ELF-1 (cell line): ENCODE data around the gene CDKL2.

Experiments
- DNase-seq: peaks from one replicate; pipeline ENCODE4 v3.0.0-alpha.2; 2016; ENCODE audit warnings: low read depth, low spot score

CDKL2 gene

DNA sequence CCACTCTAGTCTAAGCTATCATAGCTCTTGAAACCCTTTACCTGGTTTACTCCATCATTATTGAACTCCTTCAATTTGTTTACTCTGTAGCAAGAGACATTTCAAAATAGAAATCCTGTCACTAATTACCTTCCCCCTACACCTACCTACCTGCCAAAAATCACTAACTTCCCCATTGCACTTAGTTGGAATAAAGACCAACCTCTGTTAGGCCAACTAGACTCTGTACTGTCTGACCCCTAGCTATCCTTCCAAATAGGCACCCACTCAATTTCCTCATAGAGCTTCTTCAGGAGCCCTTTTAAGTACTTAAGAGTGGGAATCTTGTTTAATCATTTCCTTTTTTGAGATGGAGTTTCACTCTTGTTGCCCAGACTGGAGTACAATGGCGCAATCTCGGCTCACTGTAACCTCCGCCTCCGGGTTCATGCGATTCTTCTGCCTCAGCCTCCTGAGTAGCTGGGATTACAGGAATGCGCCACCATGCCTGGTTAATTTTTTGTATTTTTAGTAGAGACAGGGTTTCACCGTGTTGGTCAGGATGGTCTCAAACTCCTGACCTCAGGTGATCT, 8.9 kb upstream of the CDKL2 start:
- no peak for DNase-seq

DNA sequence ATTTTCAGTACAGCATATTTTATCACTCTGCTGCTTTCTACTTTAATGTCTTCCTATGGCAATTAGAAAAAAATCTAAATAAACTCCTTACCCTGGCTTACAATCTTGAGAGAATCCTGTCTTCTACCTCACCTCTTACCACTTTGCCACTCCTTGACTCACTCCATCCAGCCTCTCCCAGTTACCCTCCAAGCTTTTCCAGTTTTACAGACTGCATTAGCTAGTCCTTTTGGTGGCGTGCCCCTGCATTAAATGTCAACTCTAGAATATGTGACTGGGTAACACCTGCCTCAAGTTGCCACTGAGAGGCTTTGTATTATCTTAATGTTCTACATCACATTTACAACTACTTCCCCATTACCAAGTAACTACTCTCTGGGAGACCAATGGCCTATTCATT, 7.5 kb upstream of the CDKL2 start:
- no peak for DNase-seq

DNA sequence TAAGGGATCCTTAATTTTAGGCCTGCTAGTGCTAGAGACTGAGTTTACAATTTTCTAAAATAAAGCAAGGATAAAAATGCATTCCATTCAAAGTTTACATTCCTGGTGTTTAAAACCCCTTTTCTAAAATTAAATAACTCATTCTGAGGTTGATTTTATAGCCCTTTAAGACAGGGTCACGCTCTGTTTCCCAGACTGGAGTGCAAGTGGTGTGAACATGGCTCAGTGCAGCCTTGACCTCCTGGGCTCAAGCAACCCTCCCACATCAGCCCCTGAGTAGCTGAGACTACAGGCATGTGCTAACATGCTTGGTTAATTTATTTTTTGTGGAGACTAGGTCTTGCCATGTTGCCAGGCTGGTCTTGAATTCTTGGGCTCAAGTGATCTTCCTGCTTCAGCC, 6.8 kb upstream of the CDKL2 start:
- DNase-seq: no peak

DNA sequence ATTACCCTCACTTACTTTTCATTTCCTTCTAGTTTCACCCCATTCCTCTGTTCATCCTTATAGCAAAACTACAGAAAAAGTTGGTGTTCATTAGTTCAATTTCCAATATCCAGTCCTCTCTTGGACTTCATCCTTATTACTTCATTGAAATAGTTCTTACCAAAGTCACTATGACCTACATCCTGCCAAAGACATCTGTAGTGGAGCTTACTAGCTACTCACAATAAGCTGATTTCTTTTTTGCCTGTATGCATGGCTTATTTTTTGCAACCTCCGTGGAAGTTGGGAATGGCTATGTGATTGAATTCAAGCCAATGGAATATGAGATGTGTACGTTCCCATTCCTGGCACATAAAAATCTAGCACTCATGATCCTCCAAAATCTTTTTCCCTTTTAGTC, 4.6 kb upstream of the CDKL2 start:
- DNase-seq: no peak

DNA sequence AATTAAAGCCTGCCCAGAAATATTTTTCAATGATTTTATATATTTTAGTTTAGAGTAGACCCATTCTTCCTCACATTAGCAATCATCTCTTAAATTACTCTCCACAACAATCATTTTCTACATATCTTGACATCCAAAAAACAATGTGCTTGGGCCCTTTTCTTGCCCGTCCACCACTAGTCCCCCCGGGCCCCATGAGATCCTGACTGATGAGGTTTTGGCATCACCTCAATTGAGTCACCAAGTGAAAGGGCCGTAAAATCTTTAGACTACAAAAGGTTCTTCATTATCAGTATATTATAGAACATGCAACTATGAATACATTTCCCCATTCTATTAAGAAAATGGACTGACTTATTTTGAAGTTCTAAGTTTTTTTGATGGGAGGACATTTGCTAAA, 4.0 kb upstream of the CDKL2 start:
- no peak for DNase-seq

DNA sequence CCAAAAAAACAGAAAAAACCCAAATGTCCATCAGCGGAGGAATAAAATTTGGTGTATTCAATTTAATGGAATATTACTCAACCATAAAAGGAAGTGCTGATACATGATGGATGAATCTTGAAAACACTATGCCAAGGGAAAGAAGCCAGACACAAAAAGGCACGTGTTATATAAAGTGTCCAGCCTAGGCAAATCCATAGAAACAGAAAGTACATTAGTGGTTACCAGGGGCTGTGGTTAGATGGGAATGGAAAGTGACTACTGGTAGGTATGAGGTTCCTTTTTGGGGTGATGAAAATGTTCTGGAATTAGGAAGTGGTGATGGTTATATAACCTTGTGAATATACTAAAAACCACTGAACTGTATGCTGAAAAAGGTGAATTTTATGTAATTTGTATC, 3.5 kb upstream of the CDKL2 start:
- DNase-seq: no peak

DNA sequence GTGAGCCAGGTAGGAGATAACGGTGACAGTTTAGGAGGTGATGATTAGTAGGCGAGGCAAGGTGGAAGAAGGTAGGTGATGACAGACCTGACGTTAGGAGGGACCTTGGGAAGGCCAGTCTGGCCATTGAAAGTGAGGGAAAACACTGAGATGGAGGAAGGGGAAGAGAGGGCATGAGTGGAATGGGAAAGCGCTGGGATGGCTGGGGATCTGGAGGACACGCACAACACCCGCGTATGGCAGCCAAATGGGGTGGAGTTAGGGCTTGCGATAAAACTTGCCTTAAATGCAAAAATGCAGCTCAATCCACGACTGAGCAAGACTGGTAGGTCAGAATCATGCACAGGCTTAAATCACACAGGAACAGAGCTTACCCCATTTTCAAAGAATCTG, 605 bp upstream of the CDKL2 start:
- no peak for DNase-seq

DNA sequence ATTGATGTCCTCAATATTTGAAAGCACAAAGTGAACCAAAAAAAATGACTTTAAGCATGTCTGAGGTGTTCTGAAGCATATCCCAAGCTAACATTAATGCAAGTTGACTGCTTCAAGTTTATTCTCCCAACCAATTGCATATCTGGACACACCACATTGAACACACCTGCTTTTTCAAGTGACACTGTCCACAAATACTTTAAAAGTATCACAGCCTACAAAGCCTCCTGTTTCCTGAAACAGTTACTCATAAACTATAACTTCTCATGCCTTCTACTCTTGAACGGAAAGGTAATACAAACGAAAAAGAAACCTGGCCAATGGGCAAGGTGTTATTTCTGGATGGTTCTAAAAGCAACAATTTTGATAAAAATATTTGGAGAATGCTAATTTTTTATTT, 1.1 kb downstream of the CDKL2 start:
- DNase-seq: no peak

DNA sequence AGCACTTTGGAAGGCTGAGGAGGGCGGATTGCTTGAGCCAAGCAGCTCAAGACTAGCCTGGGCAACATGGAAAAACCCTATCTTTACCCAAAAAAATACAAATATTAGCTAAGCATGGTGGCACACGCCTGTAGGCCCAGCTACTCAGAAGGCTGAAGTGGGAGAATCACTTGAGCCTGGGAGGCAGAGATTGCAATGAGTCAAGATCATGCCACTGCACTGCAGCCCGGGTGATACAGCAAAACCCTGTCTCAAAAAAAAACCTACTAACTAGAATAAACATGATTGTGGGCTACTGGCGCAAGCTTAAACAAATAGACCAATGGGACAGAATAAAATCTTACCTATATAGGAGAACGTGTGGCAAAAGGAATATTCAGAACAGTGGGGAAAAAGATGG, 7.3 kb downstream of the CDKL2 start:
- DNase-seq: no peak

DNA sequence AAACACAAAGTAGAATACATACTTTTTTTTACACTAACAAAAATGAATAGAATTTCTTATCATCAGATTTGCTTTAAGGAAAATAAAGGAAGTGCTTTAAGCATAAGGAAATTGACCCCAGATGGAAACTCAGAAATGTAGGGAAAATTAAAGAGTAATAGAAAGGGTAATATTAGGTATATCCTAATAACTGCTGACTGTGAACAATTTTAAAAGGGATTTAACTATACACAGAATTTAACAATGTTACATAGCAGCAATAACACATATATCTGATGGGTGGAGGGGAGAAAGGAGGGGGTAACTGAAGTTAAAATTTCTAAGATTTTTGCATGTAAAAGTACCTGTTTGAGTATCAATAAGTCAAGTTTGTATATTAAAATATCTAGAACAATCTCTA, 8.6 kb downstream of the CDKL2 start:
- DNase-seq: no peak

DNA sequence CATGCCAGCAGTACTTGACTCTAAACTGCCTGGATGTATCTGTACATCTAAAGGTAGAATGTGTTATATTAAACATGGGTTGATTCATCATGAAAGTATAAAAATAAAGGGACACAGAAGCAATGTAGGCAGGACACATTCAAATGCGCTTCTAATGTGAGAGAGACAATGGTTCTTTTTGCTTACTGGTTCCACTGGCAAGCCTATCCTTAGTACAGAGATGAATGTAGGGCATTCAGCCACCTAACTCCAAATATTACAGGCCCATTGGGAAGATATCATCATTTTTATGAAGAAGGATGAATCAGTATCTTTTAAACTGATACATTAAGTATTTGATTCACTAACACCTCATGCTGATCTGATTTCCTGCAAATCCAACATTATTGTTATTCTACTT, 18.0 kb downstream of the CDKL2 start:
- DNase-seq: no peak

DNA sequence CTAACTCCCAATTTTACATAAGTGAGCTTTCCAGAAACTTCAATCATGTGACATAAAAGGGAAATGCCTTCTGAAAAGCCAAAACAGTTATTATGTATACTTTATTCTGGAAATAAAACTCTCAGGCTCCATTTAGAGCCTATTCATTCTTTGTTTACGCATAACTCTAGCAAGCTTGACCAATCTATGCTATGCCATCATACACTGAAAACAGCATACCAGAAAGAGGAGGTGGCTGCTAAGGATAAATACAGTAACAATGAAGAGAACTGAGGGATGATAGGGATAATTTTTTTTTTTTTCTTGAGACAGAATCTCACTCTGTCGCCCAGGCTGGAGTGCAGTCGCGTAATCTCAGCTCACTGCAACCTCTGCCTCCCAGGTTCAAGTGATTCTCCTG, 24.4 kb downstream of the CDKL2 start:
- DNase-seq: no peak

DNA sequence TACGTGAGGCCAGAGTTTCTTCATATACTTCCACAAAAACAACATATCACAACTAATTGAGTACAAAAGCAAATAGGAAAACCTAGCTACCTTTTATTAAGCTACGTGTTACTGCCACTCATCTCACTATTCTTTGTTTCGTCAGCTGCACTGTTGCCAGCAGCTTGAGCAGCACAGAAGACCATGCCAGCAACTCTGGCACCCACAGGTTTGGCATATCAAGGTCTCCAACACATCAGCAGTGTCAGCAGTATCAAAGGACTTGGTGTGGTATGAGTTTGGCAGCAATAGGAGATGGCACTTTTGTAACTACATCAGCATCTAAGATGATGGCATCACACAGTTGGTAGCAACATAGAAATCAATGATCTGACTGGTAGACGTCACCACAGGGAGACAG, 30.7 kb downstream of the CDKL2 start:
- no peak for DNase-seq

DNA sequence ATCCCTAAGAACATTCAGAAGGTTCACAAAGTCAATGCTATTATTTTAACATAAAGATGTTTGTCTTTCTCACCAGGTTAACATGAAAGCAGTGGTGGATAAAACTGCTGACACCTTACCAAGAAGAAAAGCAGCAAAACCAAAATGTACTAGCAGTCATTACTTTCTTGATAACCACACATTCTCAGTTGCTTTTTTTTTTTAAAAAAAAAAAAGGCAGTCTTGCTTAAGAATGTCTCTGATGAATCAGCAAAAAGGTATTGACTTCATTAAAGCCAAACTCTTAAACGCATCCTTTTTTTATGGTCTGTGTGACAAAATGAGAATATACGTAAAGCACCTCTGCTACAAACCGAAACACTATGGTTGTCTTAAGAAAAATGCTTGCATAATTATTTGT, 31.9 kb downstream of the CDKL2 start:
- DNase-seq: no peak

DNA sequence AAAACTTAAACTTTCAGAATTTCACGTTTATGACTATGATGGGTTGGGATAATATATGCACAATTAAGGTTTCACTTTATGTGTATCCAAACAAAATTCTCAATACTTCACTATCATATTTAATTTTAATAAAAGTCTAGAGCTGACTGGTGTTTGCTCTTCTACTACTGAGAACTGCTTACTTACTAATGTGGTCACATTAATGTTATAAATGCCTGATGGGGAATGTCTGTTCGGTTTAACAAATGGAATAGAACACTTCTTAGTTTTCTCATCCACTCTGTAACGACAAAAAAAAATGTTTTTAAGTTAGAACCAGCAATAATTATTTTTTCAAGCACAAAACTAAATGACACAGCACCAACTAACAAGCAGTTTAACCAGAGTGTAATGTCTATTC, 34.3 kb downstream of the CDKL2 start:
- DNase-seq: no peak

DNA sequence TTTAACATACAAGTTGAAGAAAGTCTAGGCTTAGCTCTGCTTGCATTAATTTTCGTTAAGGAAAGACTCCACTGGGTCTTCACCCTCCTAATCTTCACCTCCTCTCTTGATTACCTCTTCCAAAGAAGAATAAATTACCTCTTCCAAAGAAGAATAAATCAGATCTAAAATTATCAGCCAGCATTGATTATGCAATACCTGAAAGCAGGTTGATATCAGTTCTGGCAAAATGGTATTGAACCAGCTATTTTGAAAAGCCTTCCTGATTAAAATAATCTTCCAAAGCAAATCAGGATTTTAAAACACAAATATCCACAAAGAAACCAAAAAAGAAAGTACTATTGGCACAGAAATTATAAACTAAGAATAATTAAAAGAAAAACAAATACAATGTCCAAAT, 36.9 kb downstream of the CDKL2 start:
- no peak for DNase-seq

DNA sequence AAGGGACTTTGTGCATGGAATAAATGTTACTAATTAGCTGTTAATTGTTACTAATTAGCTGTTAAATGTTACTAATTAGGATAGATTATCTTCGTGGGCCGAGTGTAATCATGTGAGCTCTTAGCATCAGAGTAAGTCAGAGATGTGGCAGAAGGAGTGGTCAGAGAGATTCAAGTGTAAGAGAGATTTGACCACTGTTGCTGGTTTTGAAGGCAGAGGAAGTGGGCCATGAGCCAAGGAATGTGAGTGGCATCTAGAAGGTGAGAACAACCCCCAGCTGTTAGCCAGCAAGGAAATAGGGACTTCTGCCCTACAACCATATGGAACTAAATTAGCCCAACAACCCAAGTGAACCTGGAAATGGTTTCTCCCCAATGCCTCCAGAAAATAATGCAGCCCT, 46.3 kb downstream of the CDKL2 start:
- no peak for DNase-seq

DNA sequence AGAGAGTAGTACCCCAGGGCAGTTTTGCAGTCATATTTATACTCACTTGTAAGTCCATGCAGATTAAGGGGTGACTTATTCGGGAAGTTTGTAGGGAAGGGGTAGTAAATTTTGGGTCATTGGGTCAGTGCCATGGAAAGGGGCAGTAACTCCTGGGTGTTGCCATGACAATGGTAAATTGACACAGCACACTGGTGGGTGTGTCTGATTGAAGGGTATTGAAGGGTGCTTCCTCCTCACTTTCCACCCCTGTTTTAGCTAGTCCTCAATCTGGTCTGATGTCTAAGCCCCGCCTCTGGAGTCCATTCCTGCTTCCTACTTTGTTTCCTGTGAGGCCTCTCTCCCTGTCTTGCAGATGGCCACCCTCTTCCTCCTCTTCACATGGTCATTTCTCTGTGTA, 62.6 kb downstream of the CDKL2 start:
- no peak for DNase-seq

DNA sequence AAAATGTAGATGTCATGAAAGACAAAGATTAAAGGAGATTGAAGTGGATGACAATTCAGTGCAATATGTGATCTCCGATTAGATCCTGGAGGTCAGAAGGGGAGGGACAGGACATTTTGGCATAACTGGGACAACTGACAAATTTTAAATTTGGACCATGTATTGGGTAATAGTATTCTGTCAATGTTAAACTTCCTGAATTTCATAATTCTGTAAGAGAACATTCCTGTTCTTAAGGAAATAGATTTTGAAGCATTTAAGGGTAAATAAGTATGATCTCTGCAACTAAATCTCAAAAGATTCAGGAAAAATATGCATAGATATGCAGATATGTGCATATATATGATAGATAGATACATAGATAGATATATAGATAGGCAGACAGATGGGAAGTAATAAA, 63.4 kb downstream of the CDKL2 start:
- DNase-seq: no peak

DNA sequence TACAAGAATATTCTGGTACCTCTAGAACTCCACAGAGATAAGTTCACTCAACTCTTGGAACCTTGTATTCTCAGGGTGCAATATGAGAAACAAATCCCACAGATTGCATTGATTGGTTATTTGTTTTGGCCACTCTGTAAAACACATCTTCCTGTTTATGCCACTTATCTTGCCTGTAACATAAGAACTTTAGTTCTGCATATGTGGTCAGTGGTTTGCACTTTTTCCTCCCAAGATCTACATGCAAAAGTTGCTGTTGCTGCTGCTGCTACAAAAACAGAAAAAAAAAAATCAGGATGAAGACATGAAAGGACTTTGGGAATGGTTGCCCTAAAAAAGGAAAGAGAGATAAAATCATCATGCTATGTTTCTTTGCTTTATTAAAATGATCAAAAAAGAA, 64.8 kb downstream of the CDKL2 start:
- no peak for DNase-seq

DNA sequence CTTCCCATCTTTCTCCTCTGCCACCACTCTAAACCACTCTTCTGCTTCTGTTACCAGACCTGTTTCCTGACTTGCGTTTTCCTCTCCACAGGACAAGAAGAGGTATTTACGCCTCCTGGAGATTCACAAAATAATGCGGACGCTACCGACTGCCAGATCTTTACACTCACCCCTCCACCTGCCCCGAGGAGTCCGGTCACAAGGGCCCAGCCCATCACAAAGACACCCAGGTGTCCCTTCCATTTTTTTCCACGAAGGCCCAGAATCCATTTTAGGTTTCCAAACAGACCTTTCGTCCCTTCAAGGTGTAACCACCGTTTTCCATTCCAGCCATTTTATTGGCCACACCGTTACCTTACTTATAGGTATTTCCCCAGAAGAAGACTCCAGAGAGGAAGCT, 66.3 kb downstream of the CDKL2 start:
- no peak for DNase-seq

DNA sequence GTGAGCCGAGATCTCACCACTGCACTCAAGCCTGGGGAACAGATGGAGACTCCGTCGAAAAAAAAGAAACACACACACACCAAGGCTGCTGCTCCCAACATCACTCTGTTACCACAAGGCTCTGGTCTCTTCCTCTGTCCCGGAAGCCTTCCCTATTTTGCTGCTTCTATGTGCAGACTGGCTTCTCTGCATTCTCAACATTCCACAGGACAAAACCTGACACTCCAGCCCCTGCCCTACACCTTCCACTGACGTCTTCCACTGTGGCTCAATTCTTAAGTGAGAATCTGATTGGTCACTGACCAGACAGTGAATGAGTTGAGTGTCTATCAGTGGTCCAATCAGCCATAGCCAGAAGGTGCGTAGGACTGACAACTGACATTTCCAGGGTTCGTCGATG, 68.5 kb downstream of the CDKL2 start:
- peak; percentile 94 for DNase-seq

DNA sequence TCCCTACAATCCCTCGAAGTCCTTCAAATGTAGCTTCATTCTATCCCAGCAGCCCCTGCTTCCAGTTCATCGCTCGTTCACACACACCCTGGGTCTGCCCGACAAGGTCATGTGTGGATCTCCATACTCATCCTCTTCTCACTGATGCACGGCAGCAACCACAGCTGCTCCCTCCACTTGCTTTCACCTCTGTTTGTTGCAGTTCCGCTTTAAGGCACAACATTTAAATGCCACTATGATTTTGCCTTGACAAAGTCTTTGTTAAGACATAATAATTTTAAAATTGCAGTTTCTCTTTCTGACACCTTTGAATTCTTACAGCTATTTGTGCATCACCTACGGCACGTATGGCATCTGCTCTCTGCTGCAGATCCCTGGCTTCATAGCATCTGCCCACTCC, 72.6 kb downstream of the CDKL2 start:
- no peak for DNase-seq

DNA sequence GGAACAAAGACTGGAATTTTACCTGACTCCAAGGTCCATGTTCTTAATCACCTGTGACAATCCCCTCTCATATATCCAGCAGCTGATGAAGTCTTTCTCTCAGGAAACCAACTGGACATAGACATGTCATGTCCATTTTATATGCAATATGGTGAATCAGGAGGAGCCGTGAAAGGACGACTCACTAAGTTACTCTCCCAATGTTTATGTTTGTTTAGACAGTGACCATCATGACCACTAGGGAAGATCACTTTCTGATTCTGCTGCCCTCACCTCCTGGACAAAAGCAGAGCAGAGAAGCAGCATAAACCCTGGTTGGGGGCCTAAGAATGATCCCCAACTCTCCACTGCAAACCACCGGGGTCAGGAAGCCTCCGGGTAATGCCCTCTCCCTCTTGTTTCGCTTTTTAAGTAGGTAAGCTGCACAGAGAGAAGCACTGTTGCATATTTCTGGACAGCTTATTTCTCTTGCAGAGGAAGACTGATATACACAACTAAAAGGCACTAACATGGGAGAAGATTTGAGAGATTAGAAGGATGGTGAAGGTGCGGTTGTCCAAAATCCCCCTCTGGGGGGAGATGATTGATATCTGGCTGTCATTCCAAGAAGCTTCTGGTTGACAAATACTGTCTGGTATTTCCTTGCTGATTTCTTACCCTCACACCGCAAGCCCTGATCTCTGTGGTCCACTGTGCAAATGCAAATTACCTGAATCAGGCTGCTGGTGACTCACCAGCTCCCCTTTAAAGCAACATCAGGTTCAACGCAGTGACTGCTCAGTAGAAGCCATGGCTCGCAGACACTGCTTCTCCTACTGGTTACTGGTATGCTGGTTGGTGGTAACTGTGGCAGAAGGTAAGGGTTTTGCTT, 74.8 kb downstream of the CDKL2 start, which contains the start of gene ODAPH:
TSS of gene ODAPH (plus strand) at position 773 of the 871 bp plus-strand sequence. CDS start at position 790, 17 bp downstream.
- peak; percentile 41 for DNase-seq
